NCI-H2081 treated with DMSO at 0.1 percent for 48 hours (cell line): ENCODE results near the gene FOXL3.
"Not testable (repeated sequence)": the region's sequence is repeated elsewhere in the genome, so short reads cannot be mapped to it uniquely, and the experiment has no call there.

Experiments used
- DNase-seq: peaks from one replicate; lab custom pipeline; 2025; lab: John Stamatoyannopoulos, UW

FOXL3 gene

GRCh38 chr7:290554-291372, 793 bp downstream of the FOXL3 start:
- DNase-seq = no peak

- no peak for DNase-seq
These were observed 1.6 kb downstream of the FOXL3 start for GRCh38 chr7:291373-292092.

- no peak for DNase-seq
These were observed 2.3 kb downstream of the FOXL3 start for GRCh38 chr7:292226-292625.

- no peak for DNase-seq
These were observed 2.9 kb downstream of the FOXL3 start for GRCh38 chr7:292826-293225.

- no peak for DNase-seq
These were observed 3.9 kb downstream of the FOXL3 start for GRCh38 chr7:293681-294439.

- no peak for DNase-seq
These were observed 4.6 kb downstream of the FOXL3 start for GRCh38 chr7:294440-295154.

GRCh38 chr7:295155-296154, 5.5 kb downstream of the FOXL3 start:
- no peak for DNase-seq

GRCh38 chr7:296373-296945, 6.5 kb downstream of the FOXL3 start:
- no peak for DNase-seq

GRCh38 chr7:297141-297540, 7.2 kb downstream of the FOXL3 start:
- not testable (repeated sequence) for DNase-seq

GRCh38 chr7:297611-298374, 7.8 kb downstream of the FOXL3 start:
- DNase-seq = no peak

- no peak for DNase-seq
These were observed 8.4 kb downstream of the FOXL3 start for GRCh38 chr7:298375-298702.

GRCh38 chr7:298743-299142, 8.8 kb downstream of the FOXL3 start:
- DNase-seq = no peak

- DNase-seq = no peak
These were observed 9.2 kb downstream of the FOXL3 start for GRCh38 chr7:299169-299568.

- DNase-seq = no peak
These were observed 9.7 kb downstream of the FOXL3 start for GRCh38 chr7:299628-300027.

GRCh38 chr7:300048-300447, 10.1 kb downstream of the FOXL3 start:
- no peak for DNase-seq

- DNase-seq = no peak
These were observed 10.7 kb downstream of the FOXL3 start for GRCh38 chr7:300546-301290.

- no peak for DNase-seq
These were observed 11.5 kb downstream of the FOXL3 start for GRCh38 chr7:301291-302053.
